Liver (tissue), 9 donors: ENCODE measurements around the gene MT1A. TPM values are rescaled to one million over a fixed set of nuclear protein-coding genes. Genes with fewer than 3 reads are reported as not detected.

Source experiments
- DNase-seq: peaks from one replicate; pipeline ENCODE4 v3.0.0-alpha.2; 2017; ENCODE audit warnings: low spot score
- H3K27ac ChIP-seq, 2 donors: one replicate each; pipeline ENCODE4 v1.7.0; 2013; ENCODE audit warnings: inconsistent platforms in 2 of 2, low read length in 2 of 2, control low read depth in 1 of 2, low read depth in 1 of 2, mild to moderate bottlenecking in 1 of 2
- H3K27me3 ChIP-seq, 4 donors: one replicate each; pipeline versions ENCODE4 v1.6.1 to v1.7.0; 2013; ENCODE audit warnings: low read length in 3 of 4, inconsistent platforms in 1 of 4, mild to moderate bottlenecking in 1 of 4, moderate library complexity in 1 of 4; ENCODE audit not compliant: control insufficient read depth in 4 of 4, insufficient read depth in 4 of 4
- H3K36me3 ChIP-seq, 4 donors: one replicate each; pipeline versions ENCODE4 v1.6.1 to v1.7.0; 2013; ENCODE audit warnings: low read length in 3 of 4, mild to moderate bottlenecking in 3 of 4, low read depth in 1 of 4, moderate library complexity in 1 of 4; ENCODE audit not compliant: control insufficient read depth in 4 of 4, insufficient read depth in 3 of 4
- H3K4me1 ChIP-seq, 4 donors: one replicate each; pipeline versions ENCODE4 v1.6.1 to v1.7.0; 2013; ENCODE audit warnings: low read length in 3 of 4, mild to moderate bottlenecking in 3 of 4, moderate library complexity in 1 of 4; ENCODE audit not compliant: control insufficient read depth in 4 of 4, insufficient read depth in 4 of 4
- H3K4me3 ChIP-seq, 3 donors: one replicate each; pipeline versions ENCODE4 v1.6.1 to v1.7.0; 2013; ENCODE audit warnings: low read length in 3 of 3, control low read depth in 1 of 3, low read depth in 1 of 3, mild to moderate bottlenecking in 1 of 3
- H3K9ac ChIP-seq, 2 donors: one replicate each; pipeline ENCODE4 v1.7.0; 2013; ENCODE audit warnings: low read length in 2 of 2, mild to moderate bottlenecking in 2 of 2, moderate library complexity in 2 of 2, control low read depth in 1 of 2, low read depth in 1 of 2
- H3K9me3 ChIP-seq, 4 donors: one replicate each; pipeline versions ENCODE4 v1.6.1 to v1.7.0; 2013; ENCODE audit warnings: low read length in 3 of 4; ENCODE audit not compliant: control insufficient read depth in 4 of 4
- ATF3 ChIP-seq: IDR thresholded peaks from 2 replicates; pipeline ENCODE4 v1.6.1; 2016; ENCODE audit warnings: antibody characterized with exemption
- CTCF ChIP-seq: fragments of 150-350 bp; IDR thresholded peaks from 2 replicates; pipeline ENCODE4 v1.5.1; 2017; ENCODE audit warnings: improper control_type of control experiment, low read depth, low read length; ENCODE audit not compliant: missing input control
- EGR1 ChIP-seq, 2 donors: IDR thresholded peaks; 2 replicates each; pipeline ENCODE4 v1.6.1; 2016 to 2018; ENCODE audit warnings: antibody characterized with exemption in 2 of 2, low read depth in 2 of 2
- FOXA1 ChIP-seq: IDR thresholded peaks from 2 replicates; pipeline ENCODE4 v1.6.1; 2016; ENCODE audit warnings: antibody characterized with exemption
- FOXA2 ChIP-seq: IDR thresholded peaks from 2 replicates; pipeline ENCODE4 v1.6.1; 2016; ENCODE audit warnings: antibody characterized with exemption
- HNF4A ChIP-seq, 2 donors: conservative IDR thresholded peaks; 2 replicates each; pipeline ENCODE4 v1.6.1; 2016; ENCODE audit warnings: antibody characterized with exemption in 2 of 2, mild to moderate bottlenecking in 2 of 2
- JUND ChIP-seq, 2 donors: IDR thresholded peaks; 2 replicates each; pipeline ENCODE4 v1.6.1; 2016; ENCODE audit warnings: antibody characterized with exemption in 2 of 2
- MAX ChIP-seq: IDR thresholded peaks from 2 replicates; pipeline ENCODE4 v1.6.1; 2016; ENCODE audit warnings: antibody characterized with exemption
- NR2F2 ChIP-seq: IDR thresholded peaks from 2 replicates; pipeline ENCODE4 v1.6.1; 2016; ENCODE audit warnings: antibody characterized with exemption
- RAD21 ChIP-seq, 2 donors: IDR thresholded peaks; 2 replicates each; pipeline ENCODE4 v1.6.1; 2016; ENCODE audit warnings: antibody characterized with exemption in 2 of 2, mild to moderate bottlenecking in 2 of 2
- REST ChIP-seq: IDR thresholded peaks from 2 replicates; pipeline ENCODE4 v1.6.1; 2016; ENCODE audit warnings: antibody characterized with exemption, mild to moderate bottlenecking
- RXRA ChIP-seq, 2 donors: IDR thresholded peaks; 2 replicates each; pipeline ENCODE4 v1.6.1; 2017 to 2018; ENCODE audit warnings: antibody characterized with exemption in 2 of 2, mild to moderate bottlenecking in 1 of 2
- SP1 ChIP-seq: IDR thresholded peaks from 2 replicates; pipeline ENCODE4 v1.6.1; 2018; ENCODE audit warnings: antibody characterized with exemption, mild to moderate bottlenecking
- TAF1 ChIP-seq: conservative IDR thresholded peaks from 2 replicates; pipeline ENCODE4 v1.6.1; 2016; ENCODE audit warnings: antibody characterized with exemption, mild to moderate bottlenecking
- YY1 ChIP-seq: IDR thresholded peaks from 2 replicates; pipeline ENCODE4 v1.6.1; 2016; ENCODE audit warnings: antibody characterized with exemption, mild to moderate bottlenecking
- ZBTB33 ChIP-seq: IDR thresholded peaks from 2 replicates; pipeline ENCODE4 v1.6.1; 2016; ENCODE audit warnings: antibody characterized with exemption
- polyA plus RNA-seq, 2 donors: library from polyadenylated mRNA; stranded (reverse) in 1 of 2; unstranded in 1 of 2; fragments of 200-250 nt in 1 of 2; fragments of >200 nt in 1 of 2; fragmentation: Nextera tagmentation in 1 of 2; extraction: Ambion mirVana in 1 of 2; gene quantifications; one replicate each; pipeline versions ENCODE4 v1.2.1 to v1.2.3, GENCODE V29; 2013 to 2015
- total RNA-seq, 2 donors: library from RNA; depleted of rRNA; stranded (reverse); fragments of >200 nt; gene quantifications; one replicate each; pipeline ENCODE4 v1.2.3, GENCODE V29; 2014
- donor health status: healthy.
- donor health status: healthy.
- donor health status: healthy.
- donor health status: healthy.
- donor health status: healthy.

MT1A gene
- total and polyA plus RNA-seq, 4 donors: 10.1 to 511 (median 74.6) TPM

- no peak overlapping the region for H3K4me3 ChIP-seq
- no peaks in the 10 kb centered on the region for H3K9me3 ChIP-seq
- no peak for DNase-seq
- no peak for TF ChIP-seq RAD21 (IDR thresholded peaks at IDR 0.05)
- TF ChIP-seq NR2F2: no peak
- no peak overlapping the region for H3K9ac ChIP-seq
- H3K4me1 ChIP-seq: peaks cover 0 to 32% (median 16%) of the 10 kb centered on the region in 4 donors
- H3K27me3 ChIP-seq: no peaks in the 10 kb centered on the region
- no peak overlapping the region for H3K27ac ChIP-seq
- no peaks in the 10 kb centered on the region for H3K36me3 ChIP-seq
Observed at GRCh38 chr16:56613706-56614105, 24.8 kb upstream of the MT1A start.

GRCh38 chr16:56614549-56614991, 23.9 kb upstream of the MT1A start:
- Histone ChIP-seq H3K4me1 (peaks cover 0 to 34% (median 16%) of the 10 kb centered on the region in 4 donors), H3K4me3 (no peak overlapping the region), H3K9ac (no peak overlapping the region), H3K36me3 (no peaks in the 10 kb centered on the region), H3K9me3 (no peaks in the 10 kb centered on the region), H3K27me3 (no peaks in the 10 kb centered on the region), H3K27ac (peak overlapping the region in 1 of 2 donors; percentile 22)
- TF ChIP-seq CTCF (no peak), FOXA2 (no peak), JUND (IDR thresholded peaks at IDR 0.05) (no peak), TAF1 (no peak), EGR1 (IDR thresholded peaks at IDR 0.05; ENCODE audit: low read depth in 2 of 2) (no peak), NR2F2 (no peak), ZBTB33 (no peak), FOXA1 (no peak), YY1 (no peak), HNF4A (conservative IDR thresholded peaks at IDR 0.05) (no peak), SP1 (no peak), RXRA (IDR thresholded peaks at IDR 0.05) (no peak), MAX (no peak), RAD21 (IDR thresholded peaks at IDR 0.05) (no peak), ATF3 (no peak), REST (no peak)
- DNase-seq: no peak
